ENCODE measurements around the gene MAD1L1.

MAD1L1 gene

GRCh38 chr7:1925973-1926907 is 306.5 kb downstream of the MAD1L1 start:
- H3K4me1 Mint-ChIP-seq: peaks cover 76% of the 10 kb centered on the region
- no peaks in the 10 kb centered on the region for H3K27me3 Mint-ChIP-seq
- H3K27ac Mint-ChIP-seq: peak overlapping the region; percentile 75
- no peaks in the 10 kb centered on the region for H3K9me3 Mint-ChIP-seq
- peaks cover 11% of the 10 kb centered on the region for H3K36me3 Mint-ChIP-seq
- peak overlapping the region; percentile 61 for H3K4me3 Mint-ChIP-seq

DNA sequence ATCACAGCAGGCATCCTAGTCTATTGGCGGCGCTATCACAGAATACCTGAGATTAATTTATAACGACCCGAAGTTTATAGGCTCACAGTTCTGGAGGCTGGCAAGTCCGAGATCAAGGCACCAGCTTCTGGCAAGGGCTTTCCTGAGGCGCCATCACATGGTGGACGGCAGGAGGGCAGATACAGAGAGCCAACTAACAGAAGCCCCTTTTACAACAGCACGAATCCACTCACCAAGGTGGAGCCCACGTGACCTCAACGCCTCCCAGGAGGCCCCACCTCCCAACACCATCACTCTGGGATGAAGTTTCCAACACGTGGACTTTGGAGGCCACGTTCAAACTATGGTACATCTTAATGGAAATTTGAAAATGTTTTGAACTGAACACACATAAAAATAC is 307.4 kb downstream of the MAD1L1 start:
- peak overlapping the region; percentile 75 for H3K27ac Mint-ChIP-seq

GRCh38 chr7:1924258-1924817 is 308.4 kb downstream of the MAD1L1 start:
- Mint-ChIP-seq H3K9me3 (no peaks in the 10 kb centered on the region), H3K27me3 (no peaks in the 10 kb centered on the region), H3K4me1 (peaks cover 94% of the 10 kb centered on the region), H3K36me3 (peaks cover 16% of the 10 kb centered on the region), H3K4me3 (peak overlapping the region; percentile 66), H3K27ac (peak overlapping the region; percentile 77)

More for the DNA sequence above, 307.4 kb downstream of the MAD1L1 start:
- Mint-ChIP-seq H3K4me3 (peak overlapping the region; percentile 61), H3K9me3 (no peaks in the 10 kb centered on the region), H3K4me1 (peaks cover 84% of the 10 kb centered on the region), H3K27me3 (no peaks in the 10 kb centered on the region), H3K36me3 (peaks cover 11% of the 10 kb centered on the region)

- Mint-ChIP-seq H3K4me1 (peaks cover 94% of the 10 kb centered on the region), H3K4me3 (peak overlapping the region; percentile 66), H3K9me3 (no peaks in the 10 kb centered on the region), H3K27me3 (no peaks in the 10 kb centered on the region), H3K27ac (peak overlapping the region; percentile 77), H3K36me3 (peaks cover 16% of the 10 kb centered on the region)
Observed at GRCh38 chr7:1923409-1924257, 309.1 kb downstream of the MAD1L1 start.

GRCh38 chr7:1922870-1923236 is 309.9 kb downstream of the MAD1L1 start:
- Mint-ChIP-seq H3K9me3 (no peaks in the 10 kb centered on the region), H3K36me3 (peaks cover 16% of the 10 kb centered on the region), H3K4me3 (no peak overlapping the region), H3K27ac (no peak overlapping the region), H3K4me1 (peaks cover 87% of the 10 kb centered on the region), H3K27me3 (no peaks in the 10 kb centered on the region)

DNA sequence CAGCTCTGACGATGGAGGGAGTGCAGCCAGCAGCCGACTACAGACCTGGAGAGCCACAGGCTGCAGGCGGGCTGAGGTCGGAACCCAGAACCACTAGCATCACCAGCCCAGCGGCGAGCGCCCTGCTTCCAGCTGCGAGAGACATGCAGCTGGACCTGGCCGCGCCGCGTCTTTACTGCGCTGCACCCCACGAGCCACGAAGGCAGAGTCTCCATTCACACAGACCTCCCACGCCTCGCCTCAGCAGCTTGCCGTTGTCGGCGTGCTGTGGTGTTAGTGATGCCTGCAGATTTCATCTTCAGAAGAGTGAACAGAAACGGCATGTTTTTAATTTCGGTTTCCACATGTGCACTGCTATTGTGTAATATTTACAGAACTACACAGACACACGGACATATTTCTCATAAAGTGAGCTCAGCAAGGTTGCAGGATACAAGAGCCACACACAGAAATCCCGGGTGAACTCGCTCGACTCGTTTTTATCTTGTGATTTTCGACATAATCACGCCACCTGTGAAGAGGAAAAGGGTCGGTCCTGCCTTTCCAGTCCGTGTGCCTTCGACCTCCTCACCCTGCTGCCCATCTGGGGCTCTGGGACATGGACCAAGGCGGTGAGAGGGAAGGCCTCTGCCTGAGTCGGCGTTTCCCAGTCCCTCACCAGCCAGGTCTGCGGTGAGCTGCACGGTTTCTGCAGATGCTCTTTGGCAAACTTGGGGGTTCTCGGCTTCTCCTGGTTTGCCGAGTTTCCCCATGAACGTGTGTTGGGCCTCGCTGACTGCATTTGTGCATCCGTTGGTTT is 310.5 kb downstream of the MAD1L1 start:
- no peaks in the 10 kb centered on the region for H3K9me3 Mint-ChIP-seq
- H3K4me3 Mint-ChIP-seq: peak overlapping the region; percentile 73
- H3K4me1 Mint-ChIP-seq: peaks cover 86% of the 10 kb centered on the region
- H3K27me3 Mint-ChIP-seq: no peaks in the 10 kb centered on the region
- H3K36me3 Mint-ChIP-seq: peaks cover 14% of the 10 kb centered on the region
- H3K27ac Mint-ChIP-seq: peak overlapping the region; percentile 8

DNA sequence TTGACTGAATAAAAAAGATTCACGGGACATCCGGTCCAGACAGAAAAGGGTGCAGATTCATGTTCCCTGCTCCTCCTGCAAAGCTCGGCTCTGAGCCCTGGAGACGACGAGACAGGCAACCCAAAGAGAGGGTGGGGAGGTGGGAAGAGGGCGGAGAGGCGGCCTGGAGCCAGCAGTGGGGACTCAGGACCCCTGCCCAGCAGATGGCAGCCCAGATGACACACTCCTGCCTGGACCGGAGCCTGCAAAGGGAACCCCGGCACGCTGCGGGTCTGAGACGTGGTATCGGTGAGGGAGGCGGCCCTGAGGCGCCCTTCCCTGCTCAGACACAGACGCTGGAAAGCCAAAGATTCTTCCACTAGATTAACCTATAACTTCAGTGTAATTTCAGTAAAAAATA is 311.9 kb downstream of the MAD1L1 start:
- H3K4me3 Mint-ChIP-seq: peak overlapping the region; percentile 90
- peaks cover 73% of the 10 kb centered on the region for H3K4me1 Mint-ChIP-seq
- no peak overlapping the region for H3K27ac Mint-ChIP-seq
- peaks cover 12% of the 10 kb centered on the region for H3K36me3 Mint-ChIP-seq
- H3K9me3 Mint-ChIP-seq: no peaks in the 10 kb centered on the region
- no peaks in the 10 kb centered on the region for H3K27me3 Mint-ChIP-seq

- Mint-ChIP-seq H3K4me1 (peaks cover 67% of the 10 kb centered on the region), H3K4me3 (peak overlapping the region; percentile 90), H3K36me3 (peaks cover 12% of the 10 kb centered on the region), H3K27ac (peak overlapping the region; percentile 87), H3K27me3 (no peaks in the 10 kb centered on the region), H3K9me3 (no peaks in the 10 kb centered on the region)
Observed at GRCh38 chr7:1920266-1920681, 312.5 kb downstream of the MAD1L1 start.

DNA sequence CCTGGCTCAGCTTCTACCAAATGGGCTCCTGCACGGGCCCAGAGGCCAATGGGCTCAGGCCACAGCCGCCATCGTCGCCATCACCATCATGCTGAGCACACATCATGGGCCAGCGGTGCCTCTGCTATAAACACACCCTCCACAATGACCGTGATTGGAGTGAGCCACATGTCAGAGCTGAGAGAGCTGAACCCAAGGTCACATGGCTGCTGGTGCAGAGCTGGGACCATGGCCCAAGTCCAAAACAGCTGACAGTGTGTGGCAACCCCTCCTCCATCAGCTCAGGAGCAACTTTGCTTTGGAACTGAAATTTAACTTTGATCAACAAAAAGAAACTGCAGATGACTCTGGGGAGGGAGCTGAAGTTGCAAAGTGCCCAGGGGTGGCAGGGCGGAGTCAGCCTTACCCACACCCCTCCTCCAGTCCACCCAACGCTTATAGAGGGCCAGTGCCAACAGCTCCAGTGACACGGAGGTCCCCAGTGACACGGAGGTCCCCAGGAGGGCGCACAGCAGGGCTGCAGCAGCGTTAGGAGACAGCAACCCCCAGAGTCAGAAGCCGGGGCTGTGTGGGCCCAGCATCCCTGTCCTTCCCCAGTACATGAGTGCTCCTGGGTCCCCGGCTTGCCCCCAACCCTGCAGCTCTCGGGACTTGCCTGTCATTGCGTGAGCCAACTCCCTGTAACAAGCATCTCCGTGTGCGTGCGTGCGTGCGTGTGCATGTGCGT is 313.0 kb downstream of the MAD1L1 start:
- peaks cover 12% of the 10 kb centered on the region for H3K36me3 Mint-ChIP-seq
- peaks cover 61% of the 10 kb centered on the region for H3K4me1 Mint-ChIP-seq
- no peaks in the 10 kb centered on the region for H3K9me3 Mint-ChIP-seq

GRCh38 chr7:1918881-1919525 is 313.7 kb downstream of the MAD1L1 start:
- Mint-ChIP-seq H3K9me3 (no peaks in the 10 kb centered on the region), H3K4me1 (peaks cover 54% of the 10 kb centered on the region), H3K36me3 (peaks cover 10% of the 10 kb centered on the region), H3K4me3 (no peak overlapping the region), H3K27ac (no peak overlapping the region), H3K27me3 (no peaks in the 10 kb centered on the region)

More for the DNA sequence above, 313.0 kb downstream of the MAD1L1 start:
- peak overlapping the region; percentile 87 for H3K27ac Mint-ChIP-seq
- H3K27me3 Mint-ChIP-seq: no peaks in the 10 kb centered on the region
- peak overlapping the region; percentile 90 for H3K4me3 Mint-ChIP-seq

GRCh38 chr7:1918063-1918645 is 314.6 kb downstream of the MAD1L1 start:
- no peak overlapping the region for H3K27ac Mint-ChIP-seq

GRCh38 chr7:1917221-1918062 is 315.3 kb downstream of the MAD1L1 start:
- H3K27me3 Mint-ChIP-seq: no peaks in the 10 kb centered on the region
- H3K9me3 Mint-ChIP-seq: no peaks in the 10 kb centered on the region
- peaks cover 8% of the 10 kb centered on the region for H3K36me3 Mint-ChIP-seq
- peaks cover 40% of the 10 kb centered on the region for H3K4me1 Mint-ChIP-seq
- no peak overlapping the region for H3K27ac Mint-ChIP-seq
- H3K4me3 Mint-ChIP-seq: no peak overlapping the region

More at GRCh38 chr7:1918063-1918645, 314.6 kb downstream of the MAD1L1 start:
- peaks cover 8% of the 10 kb centered on the region for H3K36me3 Mint-ChIP-seq
- H3K9me3 Mint-ChIP-seq: no peaks in the 10 kb centered on the region
- no peaks in the 10 kb centered on the region for H3K27me3 Mint-ChIP-seq
- no peak overlapping the region for H3K4me3 Mint-ChIP-seq
- H3K4me1 Mint-ChIP-seq: peaks cover 47% of the 10 kb centered on the region

DNA sequence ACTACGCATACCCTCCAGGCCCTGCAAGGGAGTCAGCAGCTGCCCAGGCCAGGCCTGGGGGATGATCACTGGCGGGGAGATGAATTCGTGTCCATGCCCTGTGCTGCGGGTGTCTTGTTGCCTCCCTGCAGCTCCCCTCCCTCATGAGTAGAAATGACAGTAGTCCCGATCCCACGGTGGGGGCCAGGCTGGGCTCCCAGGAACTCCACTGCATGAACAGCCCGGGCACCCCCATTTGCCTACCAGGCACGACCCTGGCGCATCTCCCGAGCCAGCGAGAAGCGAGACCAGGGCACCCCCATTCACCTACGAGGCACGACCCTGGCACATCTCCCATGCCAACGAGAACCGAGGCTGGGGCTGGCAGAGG is 316.2 kb downstream of the MAD1L1 start:
- Mint-ChIP-seq H3K4me1 (peaks cover 35% of the 10 kb centered on the region), H3K27ac (no peak overlapping the region), H3K4me3 (no peak overlapping the region)

More for the DNA sequence above, 316.2 kb downstream of the MAD1L1 start:
- Mint-ChIP-seq H3K36me3 (peaks cover 5% of the 10 kb centered on the region), H3K9me3 (no peaks in the 10 kb centered on the region), H3K27me3 (no peaks in the 10 kb centered on the region)

All from activated naive CD4-positive, alpha-beta T cell treated with anti-CD3 and anti-CD28 coated beads, Interleukin-2, amount 50 U/mL, for 24 hours (primary cell).